Measurements from ENCODE around the gene PBRM1.

The PBRM1 gene

DNA sequence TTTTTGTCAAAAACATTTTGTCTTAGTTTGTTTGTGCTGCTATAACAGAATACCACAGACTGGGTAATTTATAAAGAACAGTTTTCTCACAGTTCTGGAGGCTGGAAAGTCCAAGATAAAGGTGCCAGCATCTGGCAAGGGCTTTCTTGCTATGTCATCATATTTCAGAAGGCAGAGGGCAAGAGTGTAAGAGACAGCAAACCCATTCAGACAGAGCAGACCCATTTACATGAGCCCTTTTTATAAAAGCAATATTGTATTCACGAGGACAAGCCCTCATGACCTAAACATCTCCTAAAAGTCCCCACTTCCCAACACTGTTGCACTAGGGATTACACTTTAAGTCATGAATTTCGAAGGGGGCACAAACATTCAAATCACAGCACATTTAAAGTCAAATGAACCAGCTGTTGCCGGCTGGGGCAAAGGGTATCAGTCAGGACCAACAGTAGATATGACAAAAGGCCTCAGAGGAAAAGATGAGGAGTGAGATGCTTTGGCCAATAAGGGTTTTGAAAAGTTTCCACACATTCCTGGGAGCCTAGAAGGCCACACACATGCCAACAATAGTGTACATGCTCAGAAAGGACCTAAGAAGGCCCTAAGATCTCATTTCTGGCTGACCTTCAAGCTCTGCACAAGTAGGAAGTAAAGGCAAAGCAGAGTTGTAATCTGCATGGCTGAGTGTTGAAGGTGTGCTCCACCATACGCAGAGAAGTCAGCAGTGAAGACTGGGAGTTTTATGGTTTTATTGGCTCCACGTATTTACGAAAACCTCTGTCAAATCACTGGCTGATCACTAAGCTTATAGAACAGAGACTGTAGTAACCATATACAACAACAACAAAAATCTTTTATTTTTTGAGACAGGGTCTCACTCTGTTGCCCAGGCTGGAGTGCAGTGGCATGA is 111.4 kb downstream of the PBRM1 start:
- DNase-seq (ENCODE audit: low read depth in 3 of 3) = no peak

DNA sequence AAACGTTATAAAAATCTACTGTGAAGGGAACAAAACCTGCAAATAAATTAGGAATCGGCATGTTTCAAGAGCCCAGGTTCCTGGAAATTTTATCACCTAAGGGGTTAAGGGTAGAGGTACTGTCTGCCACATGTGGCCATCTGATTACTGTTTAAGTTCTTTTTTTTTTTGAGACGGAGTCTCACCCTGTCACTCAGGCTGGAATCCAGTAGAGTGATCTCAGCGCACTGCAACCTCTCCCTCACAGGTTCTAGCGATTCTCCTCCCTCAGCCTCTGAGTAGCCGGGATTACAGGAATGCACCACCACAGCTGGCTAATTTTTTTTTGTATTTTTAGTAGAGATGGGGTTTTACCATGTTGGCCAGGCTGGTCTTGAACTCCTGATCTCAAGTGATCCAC is 113.5 kb downstream of the PBRM1 start:
- DNase-seq (ENCODE audit: low read depth in 3 of 3) = no peak

GRCh38 chr3:52570076-52570475 is 115.6 kb downstream of the PBRM1 start:
- no peak for DNase-seq (ENCODE audit: low read depth in 3 of 3)

GRCh38 chr3:52568069-52568468 is 117.6 kb downstream of the PBRM1 start:
- DNase-seq (ENCODE audit: low read depth in 3 of 3) = no peak

DNA sequence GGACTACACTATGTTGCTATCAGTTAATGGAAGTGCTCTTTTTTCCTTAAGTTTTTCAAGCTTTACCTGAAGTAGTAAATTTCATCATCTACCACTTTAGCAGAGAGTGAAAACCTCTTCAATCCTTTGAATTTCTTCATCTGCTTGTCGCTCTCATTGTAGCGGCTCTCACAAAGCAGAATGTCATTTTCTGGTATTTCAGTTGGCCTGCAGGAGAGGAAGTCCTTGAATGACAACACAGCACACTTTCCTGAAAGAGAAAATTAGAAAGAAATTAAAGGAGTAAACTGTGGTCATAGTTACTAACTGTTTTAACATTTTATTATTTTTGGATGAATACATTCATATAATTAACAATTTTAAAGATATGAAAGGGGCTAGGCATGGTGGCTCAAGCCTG is 121.7 kb downstream of the PBRM1 start:
- DNase-seq (ENCODE audit: low read depth in 3 of 3) = no peak

- no peak for DNase-seq (ENCODE audit: low read depth in 3 of 3)
Observed at GRCh38 chr3:52561028-52561747, 124.5 kb downstream of the PBRM1 start.

DNA sequence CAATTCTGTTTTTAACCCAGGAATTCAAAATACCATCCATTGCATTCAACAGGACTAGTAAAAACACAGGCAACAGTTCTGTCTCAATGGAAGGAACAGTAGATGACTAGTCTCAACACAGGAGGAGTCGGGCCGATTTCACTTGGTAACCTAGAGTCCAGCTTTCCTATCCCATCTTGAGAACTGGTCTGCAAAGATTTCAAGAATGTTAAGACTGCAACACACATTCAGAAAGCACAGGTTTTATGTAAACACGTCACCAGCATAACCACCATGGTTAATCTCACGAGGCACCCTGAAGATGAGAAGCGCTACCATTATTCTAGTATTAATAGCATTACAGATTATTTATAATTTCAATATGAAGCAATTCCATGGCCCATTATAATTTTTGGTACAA is 127.3 kb downstream of the PBRM1 start:
- no peak for DNase-seq (ENCODE audit: low read depth in 3 of 3)

- DNase-seq (ENCODE audit: low read depth in 3 of 3) = no peak
Observed at GRCh38 chr3:52557011-52557960, 128.4 kb downstream of the PBRM1 start.

GRCh38 chr3:52555056-52555455 is 130.7 kb downstream of the PBRM1 start:
- DNase-seq (ENCODE audit: low read depth in 3 of 3) = no peak

- DNase-seq (ENCODE audit: low read depth in 3 of 3) = no peak
Observed at GRCh38 chr3:52554026-52554755, 131.5 kb downstream of the PBRM1 start.

GRCh38 chr3:52552089-52552488 is 133.6 kb downstream of the PBRM1 start:
- no peak for DNase-seq (ENCODE audit: low read depth in 3 of 3)

DNA sequence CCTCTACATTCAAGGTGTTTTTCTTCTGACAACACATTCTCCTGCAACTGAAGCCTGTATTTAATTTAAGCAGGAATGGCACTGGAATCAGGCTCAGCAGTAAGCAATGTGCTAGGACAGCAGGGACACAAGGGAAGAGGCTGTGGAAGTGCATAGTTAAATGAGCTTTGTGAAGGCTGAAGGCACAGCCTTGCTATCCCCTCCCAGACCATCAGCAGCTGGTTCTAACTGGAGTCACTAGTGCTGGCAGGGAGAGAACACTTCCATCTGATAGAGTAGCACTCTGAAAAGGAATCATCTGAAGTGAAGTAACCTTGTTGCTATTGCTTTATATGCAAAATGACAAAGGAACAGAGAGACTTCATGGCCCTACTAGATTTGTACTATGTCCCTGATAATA is 134.6 kb downstream of the PBRM1 start:
- DNase-seq (ENCODE audit: low read depth in 3 of 3) = no peak

DNA sequence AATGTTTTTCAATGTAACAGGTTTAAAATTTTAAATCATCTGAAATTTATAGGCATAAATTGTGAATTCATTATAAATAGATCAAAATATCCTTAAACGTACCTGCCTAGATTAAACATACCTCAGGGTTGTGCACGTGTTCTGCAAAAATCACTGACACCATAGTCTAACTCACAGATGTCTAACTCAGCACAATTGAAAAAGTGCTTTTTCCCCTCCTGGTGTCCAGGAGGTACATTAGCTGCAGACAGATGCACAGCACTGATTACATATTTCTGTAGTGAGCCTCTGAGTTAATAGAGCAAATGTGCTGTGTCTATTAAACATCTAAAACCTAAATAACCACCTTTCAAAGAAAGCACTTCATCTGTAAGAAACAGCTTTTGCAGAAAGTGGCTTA is 138.6 kb downstream of the PBRM1 start:
- no peak for DNase-seq (ENCODE audit: low read depth in 3 of 3)

- DNase-seq (ENCODE audit: low read depth in 3 of 3) = no peak
Observed at GRCh38 chr3:52546111-52546901, 139.4 kb downstream of the PBRM1 start.

DNA sequence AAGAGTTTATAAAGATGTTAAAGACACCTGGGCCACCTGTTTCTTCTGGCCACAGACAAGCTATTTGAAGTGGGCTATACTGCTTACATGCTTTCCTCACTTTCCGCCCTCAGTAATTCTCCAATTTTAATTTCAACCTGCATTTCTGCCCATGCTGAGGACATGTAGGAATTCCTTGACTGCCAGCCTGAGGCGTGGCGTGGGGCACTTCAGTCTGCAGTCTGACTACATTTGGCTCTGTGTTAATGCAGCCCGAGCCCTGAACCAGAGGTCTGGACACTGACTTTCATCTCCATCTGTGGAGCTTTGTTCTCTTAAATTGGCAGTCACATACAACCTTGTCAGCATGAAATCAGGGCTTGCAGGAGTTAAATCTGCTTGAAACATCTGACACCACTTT is 140.8 kb downstream of the PBRM1 start:
- DNase-seq (ENCODE audit: low read depth in 3 of 3) = no peak

DNA sequence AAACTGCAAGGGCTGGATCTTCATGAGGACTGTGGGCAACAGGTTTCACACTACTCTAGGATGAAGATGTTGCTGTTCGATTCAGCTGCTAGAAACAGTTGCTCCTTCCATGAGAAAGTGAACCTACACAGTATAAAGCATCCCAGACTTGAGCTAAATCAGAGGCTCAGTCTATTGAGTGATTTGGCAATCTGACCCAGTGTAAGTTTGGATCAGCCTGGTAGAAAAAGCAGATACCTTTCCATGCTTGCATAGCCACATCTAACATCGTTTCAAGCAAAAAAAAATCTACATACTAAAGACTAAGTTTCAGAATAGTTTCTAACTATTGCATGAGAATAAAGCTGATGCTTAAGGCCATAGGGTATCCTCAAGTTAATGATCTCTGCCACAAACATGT is 144.7 kb downstream of the PBRM1 start:
- DNase-seq (ENCODE audit: low read depth in 3 of 3) = no peak

GRCh38 chr3:52539010-52539653 is 146.6 kb downstream of the PBRM1 start:
- DNase-seq (ENCODE audit: low read depth in 3 of 3) = no peak

GRCh38 chr3:52537726-52538421 is 147.8 kb downstream of the PBRM1 start:
- no peak for DNase-seq (ENCODE audit: low read depth in 3 of 3)

DNA sequence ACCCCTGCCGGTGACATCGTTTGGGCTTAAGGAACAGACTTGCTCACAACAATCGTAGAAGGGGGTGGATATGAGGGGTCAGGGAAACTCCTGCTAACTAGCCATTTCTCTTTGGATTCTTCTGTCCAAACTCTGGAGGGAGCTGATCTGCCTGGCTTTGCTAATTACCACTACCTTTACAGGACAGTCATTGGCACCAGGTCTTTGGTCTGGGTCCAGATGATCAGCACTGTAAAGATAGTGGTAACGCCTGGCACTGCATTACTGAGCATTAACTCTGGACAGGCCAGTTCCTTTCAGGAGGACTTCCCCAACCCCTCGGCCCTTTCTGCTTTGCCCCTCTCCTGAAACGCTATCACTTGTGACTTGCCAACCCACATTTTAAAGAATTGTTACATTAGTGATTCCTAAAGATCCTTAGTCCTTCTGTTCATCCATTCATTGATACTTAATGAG is 148.5 kb downstream of the PBRM1 start:
- no peak for DNase-seq (ENCODE audit: low read depth in 3 of 3)
